GM10847 (cell line): ENCODE data around the gene GGT7.

ENCODE experiments used
- POLR2A ChIP-seq: IDR thresholded peaks from 2 replicates; pipeline ENCODE4 v1.6.1; 2011; ENCODE audit not compliant: insufficient read length; ENCODE audit errors: extremely low read depth

The GGT7 gene

GRCh38 chr20:34824806-34825529 lies 47.7 kb downstream of the GGT7 start:
- TF ChIP-seq POLR2A: peak; percentile 30

GRCh38 chr20:34824452-34824805 lies 48.2 kb downstream of the GGT7 start:
- no peak for TF ChIP-seq POLR2A

- TF ChIP-seq POLR2A: no peak
Measured at GRCh38 chr20:34824026-34824425, 48.6 kb downstream of the GGT7 start.

- TF ChIP-seq POLR2A: no peak
Measured at GRCh38 chr20:34820805-34821578, 51.7 kb downstream of the GGT7 start.

- TF ChIP-seq POLR2A: no peak
Measured at GRCh38 chr20:34817801-34818200, 54.9 kb downstream of the GGT7 start.

- no peak for TF ChIP-seq POLR2A
Measured at GRCh38 chr20:34817072-34817471, 55.6 kb downstream of the GGT7 start.

GRCh38 chr20:34815636-34816035 lies 57.0 kb downstream of the GGT7 start:
- TF ChIP-seq POLR2A: no peak

GRCh38 chr20:34808583-34808982 lies 64.1 kb downstream of the GGT7 start:
- TF ChIP-seq POLR2A: no peak

GRCh38 chr20:34806255-34806654 lies 66.4 kb downstream of the GGT7 start:
- TF ChIP-seq POLR2A: no peak

- TF ChIP-seq POLR2A: no peak
Measured at GRCh38 chr20:34798871-34799270, 73.8 kb downstream of the GGT7 start.

- no peak for TF ChIP-seq POLR2A
Measured at GRCh38 chr20:34798328-34798727, 74.3 kb downstream of the GGT7 start.

GRCh38 chr20:34797012-34797995 lies 75.4 kb downstream of the GGT7 start:
- no peak for TF ChIP-seq POLR2A
